ENCODE results near the gene SLC44A3. TPM values are rescaled to one million over a fixed set of nuclear protein-coding genes. Genes with fewer than 3 reads are reported as not detected.

SLC44A3 gene
- polyA plus RNA-seq, 1 donor from 2014 or later: not detected

GRCh38 chr1:94773931-94774422 lies 46.2 kb upstream of the SLC44A3 start:
- no peaks in the 10 kb centered on the region for H3K79me2 ChIP-seq (replicated peaks; ENCODE audit: insufficient read depth, low read length)
- H3K9me3 ChIP-seq (ENCODE audit: low read length): peaks cover 5% of the 10 kb centered on the region
- H3K36me3 ChIP-seq (ENCODE audit: insufficient read depth, low read length): no peaks in the 10 kb centered on the region
- no peaks in the 10 kb centered on the region for H3K9me2 ChIP-seq (ENCODE audit: insufficient read depth, low read length)
- H3K27ac ChIP-seq (ENCODE audit: low read length): no peak overlapping the region
- no peaks in the 10 kb centered on the region for H3K27me3 ChIP-seq (ENCODE audit: insufficient read depth, low read depth, low read length)
- H3K4me3 ChIP-seq (ENCODE audit: low read length): no peak overlapping the region
- H3F3A ChIP-seq (ENCODE audit: insufficient read depth, low read length, poor library complexity, severe bottlenecking): no peaks in the 10 kb centered on the region
- H3K4me2 ChIP-seq (ENCODE audit: low read length): no peak overlapping the region
- no peaks in the 10 kb centered on the region for H4K20me1 ChIP-seq (ENCODE audit: insufficient read depth)
- no peak overlapping the region for H3K9ac ChIP-seq (ENCODE audit: low read length)
- H2AFZ ChIP-seq (ENCODE audit: low read depth, low read length): no peak overlapping the region
- TF ChIP-seq SMC3 (conservative IDR thresholded peaks at IDR 0.05; ENCODE audit: poor library complexity) (no peak), RAD21 (conservative IDR thresholded peaks at IDR 0.05) (no peak), TAF1 (IDR thresholded peaks at IDR 0.05; ENCODE audit: low read depth) (no peak), MXI1 (conservative IDR thresholded peaks at IDR 0.05; ENCODE audit: poor library complexity, severe bottlenecking) (no peak), EZH2 (IDR thresholded peaks at IDR 0.05; ENCODE audit: borderline replicate concordance, insufficient read depth, low read length, poor library complexity, severe bottlenecking) (no peak)

- Histone ChIP-seq H3K36me3 (ENCODE audit: insufficient read depth, low read length) (no peaks in the 10 kb centered on the region), H3K27me3 (ENCODE audit: insufficient read depth, low read depth, low read length) (no peaks in the 10 kb centered on the region), H3K4me3 (ENCODE audit: low read length) (no peak overlapping the region), H2AFZ (ENCODE audit: low read depth, low read length) (no peak overlapping the region), H3K9me3 (ENCODE audit: low read length) (peaks cover 5% of the 10 kb centered on the region), H3F3A (ENCODE audit: insufficient read depth, low read length, poor library complexity, severe bottlenecking) (no peaks in the 10 kb centered on the region), H3K9ac (ENCODE audit: low read length) (no peak overlapping the region), H3K9me2 (ENCODE audit: insufficient read depth, low read length) (no peaks in the 10 kb centered on the region), H4K20me1 (ENCODE audit: insufficient read depth) (no peaks in the 10 kb centered on the region), H3K79me2 (replicated peaks; ENCODE audit: insufficient read depth, low read length) (no peaks in the 10 kb centered on the region), H3K27ac (ENCODE audit: low read length) (no peak overlapping the region), H3K4me2 (ENCODE audit: low read length) (no peak overlapping the region)
- TF ChIP-seq CTCF (IDR thresholded peaks at IDR 0.05; ENCODE audit: poor library complexity, severe bottlenecking): no peak
- TF ChIP-seq POLR2AphosphoS5 (IDR thresholded peaks at IDR 0.05): no peak
- TF ChIP-seq SMC3 (conservative IDR thresholded peaks at IDR 0.05; ENCODE audit: poor library complexity): no peak
- TF ChIP-seq EZH2 (IDR thresholded peaks at IDR 0.05; ENCODE audit: borderline replicate concordance, insufficient read depth, low read length, poor library complexity, severe bottlenecking): no peak
- TF ChIP-seq EP300 (conservative IDR thresholded peaks at IDR 0.05; ENCODE audit: poor library complexity, severe bottlenecking): no peak
- TF ChIP-seq REST (IDR thresholded peaks at IDR 0.05; ENCODE audit: borderline replicate concordance): no peak
- no peak for TF ChIP-seq MXI1 (conservative IDR thresholded peaks at IDR 0.05; ENCODE audit: poor library complexity, severe bottlenecking)
- TF ChIP-seq TAF1 (IDR thresholded peaks at IDR 0.05; ENCODE audit: low read depth): no peak
- TF ChIP-seq RAD21 (conservative IDR thresholded peaks at IDR 0.05): no peak
Observed at GRCh38 chr1:94776474-94776873, 43.7 kb upstream of the SLC44A3 start.
